ENCODE measurements around the gene ST6GALNAC5. TPM values are rescaled to one million over a fixed set of nuclear protein-coding genes. Genes with fewer than 3 reads are reported as not detected.

The ST6GALNAC5 gene
- total and polyA plus RNA-seq, 9 donors, result 2.9 to 21.0 (median 9.9) TPM

- intact Hi-C loops (cut with DNase I), result no loop called here
- H3K4me3 ChIP-seq, result no peak overlapping the region
- 75 to 99% (median 84%) methylated on average over 4 of the region's 4 CpGs for WGBS, 3 donors
- H3K27ac ChIP-seq, result no peak overlapping the region
- H3K36me3 ChIP-seq, result no peaks in the 10 kb centered on the region
- H3K4me1 ChIP-seq (ENCODE audit: insufficient read depth), result no peaks in the 10 kb centered on the region
- no peak for DNase-seq
- TF ChIP-seq CTCF (IDR thresholded peaks at IDR 0.05), result no peak
- TF ChIP-seq POLR2A (IDR thresholded peaks at IDR 0.05), result no peak
- TF ChIP-seq EP300 (IDR thresholded peaks at IDR 0.05), result no peak
- no peaks in the 10 kb centered on the region for H3K27me3 ChIP-seq
- H3K9me3 ChIP-seq, result no peaks in the 10 kb centered on the region
Measured at GRCh38 chr1:77024500-77024899, 157.2 kb downstream of the ST6GALNAC5 start.

GRCh38 chr1:77025599-77025998, 158.3 kb downstream of the ST6GALNAC5 start:
- intact Hi-C loops (cut with DNase I), result no loop called here
- WGBS, 3 donors, result 76 to 87% (median 80%) methylated on average over 5 of the region's 5 CpGs
- H3K9me3 ChIP-seq, result no peaks in the 10 kb centered on the region
- H3K27ac ChIP-seq, result no peak overlapping the region
- no peak for TF ChIP-seq POLR2A (IDR thresholded peaks at IDR 0.05)
- TF ChIP-seq CTCF (IDR thresholded peaks at IDR 0.05), result no peak
- TF ChIP-seq EP300 (IDR thresholded peaks at IDR 0.05), result no peak
- H3K4me1 ChIP-seq (ENCODE audit: insufficient read depth), result no peaks in the 10 kb centered on the region
- no peak overlapping the region for H3K4me3 ChIP-seq
- DNase-seq, result no peak
- H3K27me3 ChIP-seq, result no peaks in the 10 kb centered on the region
- H3K36me3 ChIP-seq, result no peaks in the 10 kb centered on the region

GRCh38 chr1:77026135-77026534, 158.9 kb downstream of the ST6GALNAC5 start:
- Histone ChIP-seq H3K27me3 (no peaks in the 10 kb centered on the region), H3K9me3 (no peaks in the 10 kb centered on the region), H3K36me3 (no peaks in the 10 kb centered on the region), H3K4me1 (ENCODE audit: insufficient read depth) (peaks cover 1% of the 10 kb centered on the region), H3K4me3 (no peak overlapping the region), H3K27ac (no peak overlapping the region)
- intact Hi-C loops (cut with DNase I), result no loop called here
- DNase-seq, result no peak
- TF ChIP-seq EP300 (IDR thresholded peaks at IDR 0.05) (no peak), CTCF (IDR thresholded peaks at IDR 0.05) (no peak), POLR2A (IDR thresholded peaks at IDR 0.05) (no peak)
- WGBS, 3 donors, result 76 to 95% (median 88%) methylated on average over 2 of the region's 2 CpGs

GRCh38 chr1:77026640-77027039, 159.4 kb downstream of the ST6GALNAC5 start:
- H3K4me1 ChIP-seq (ENCODE audit: insufficient read depth), result peaks cover 2% of the 10 kb centered on the region
- no peak for DNase-seq
- 94 to 100% (median 100%) methylated on average over 1 of the region's 1 CpG for WGBS, 3 donors
- H3K4me3 ChIP-seq, result no peak overlapping the region
- H3K27me3 ChIP-seq, result no peaks in the 10 kb centered on the region
- TF ChIP-seq EP300 (IDR thresholded peaks at IDR 0.05), result no peak
- H3K9me3 ChIP-seq, result no peaks in the 10 kb centered on the region
- H3K36me3 ChIP-seq, result no peaks in the 10 kb centered on the region
- intact Hi-C loops (cut with DNase I), result no loop called here
- H3K27ac ChIP-seq, result no peak overlapping the region

- TF ChIP-seq POLR2A (IDR thresholded peaks at IDR 0.05) (no peak), EP300 (IDR thresholded peaks at IDR 0.05) (no peak), CTCF (IDR thresholded peaks at IDR 0.05) (no peak)
- H3K27ac ChIP-seq, result no peak overlapping the region
- WGBS, 3 donors, result 8 to 21% (median 13%) methylated on average over 1 of the region's 1 CpG
- intact Hi-C loops (cut with DNase I), result no loop called here
- no peak overlapping the region for H3K4me3 ChIP-seq
- H3K9me3 ChIP-seq, result no peaks in the 10 kb centered on the region
- H3K36me3 ChIP-seq, result no peaks in the 10 kb centered on the region
- peaks cover 2% of the 10 kb centered on the region for H3K4me1 ChIP-seq (ENCODE audit: insufficient read depth)
- no peak for DNase-seq
- H3K27me3 ChIP-seq, result no peaks in the 10 kb centered on the region
Measured at GRCh38 chr1:77027847-77028246, 160.6 kb downstream of the ST6GALNAC5 start.

Data from ovary (tissue), 9 donors.